GM03348 (cell line): ENCODE results near the gene INF2.

Experiments used
- DNase-seq: peaks from one replicate; pipeline ENCODE4 v3.0.0; 2012; ENCODE audit warnings: low spot score

Gene INF2

DNA sequence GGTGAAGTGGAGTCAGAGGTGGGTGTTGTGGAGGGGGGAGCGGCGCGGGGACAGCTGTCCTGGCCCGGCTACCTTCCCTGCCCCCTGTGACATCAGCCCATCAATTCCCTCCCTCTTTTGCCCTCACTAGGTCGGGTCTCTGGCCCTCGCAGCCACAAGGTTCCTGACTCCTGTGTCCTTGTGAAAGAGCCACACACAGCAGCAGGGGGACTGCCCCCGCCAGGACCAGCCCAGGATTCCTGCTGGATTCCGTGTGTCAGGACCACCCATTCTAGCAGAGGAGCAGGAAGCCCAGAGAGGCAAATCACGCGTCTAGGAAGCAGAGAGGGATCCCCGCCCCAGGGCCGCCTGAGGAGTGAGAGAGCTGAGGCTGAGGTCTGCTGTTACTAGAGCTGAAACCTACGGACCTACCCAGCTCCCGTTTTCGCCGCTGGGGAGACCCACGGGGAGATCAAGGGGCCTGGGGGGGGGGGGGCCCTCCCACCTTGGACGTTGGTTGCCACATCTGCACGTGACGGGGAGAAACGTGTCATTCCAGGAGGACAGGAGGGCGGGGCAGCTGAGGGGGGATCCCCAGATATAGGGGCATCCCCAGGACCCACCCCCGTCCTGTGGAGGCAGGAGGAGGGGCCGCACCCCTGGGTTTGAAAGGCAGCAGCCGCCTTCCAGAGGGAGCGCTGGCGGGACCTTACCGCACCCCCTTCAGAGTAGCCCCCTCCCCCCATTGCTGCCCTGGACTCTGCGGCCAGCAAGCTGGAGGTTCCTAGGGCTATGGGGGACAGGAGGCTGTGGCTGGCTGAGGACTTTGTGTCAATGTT is 12.5 kb upstream of the INF2 start:
- DNase-seq, result no peak

DNA sequence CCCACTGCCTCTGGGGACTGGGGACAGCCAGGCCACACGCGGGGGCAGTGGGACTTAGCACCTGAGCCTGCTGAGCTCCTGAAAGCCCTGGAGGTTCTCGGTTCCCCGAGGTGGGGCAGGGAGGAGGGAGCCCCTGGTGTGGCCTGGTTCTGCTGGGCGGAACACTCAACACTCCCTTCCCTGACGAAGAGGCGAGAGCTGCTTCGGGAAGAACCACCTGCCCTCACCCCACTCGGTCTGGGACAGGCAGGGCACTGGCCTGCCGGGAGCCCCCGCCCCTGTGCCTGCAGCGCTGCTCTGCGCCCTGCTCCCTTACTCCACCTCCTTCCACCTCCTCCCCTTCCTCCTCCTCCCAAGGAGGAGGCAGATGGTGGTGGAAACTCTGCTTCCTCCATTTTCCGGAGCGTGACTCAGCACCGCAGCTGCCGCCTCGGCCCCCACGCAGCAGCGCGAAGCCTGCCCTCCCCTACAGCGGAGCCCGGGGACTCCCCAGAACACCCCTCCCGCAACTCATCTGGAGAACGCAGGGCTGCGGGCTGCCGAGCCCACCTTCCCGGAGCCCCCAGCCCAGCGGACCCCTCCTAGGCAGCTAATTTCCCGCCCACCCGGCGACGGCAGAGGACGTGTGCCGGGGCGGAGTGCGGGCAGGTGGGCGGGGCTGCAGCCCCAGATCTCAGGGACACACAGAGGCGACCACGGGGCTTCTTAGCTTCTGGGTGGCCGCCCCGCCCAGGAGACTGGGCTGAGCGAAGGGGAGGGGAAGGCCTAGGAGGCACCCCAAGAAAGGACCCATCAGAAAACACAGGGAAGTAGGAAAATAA is 11.7 kb upstream of the INF2 start:
- peak; percentile 92 for DNase-seq

DNA sequence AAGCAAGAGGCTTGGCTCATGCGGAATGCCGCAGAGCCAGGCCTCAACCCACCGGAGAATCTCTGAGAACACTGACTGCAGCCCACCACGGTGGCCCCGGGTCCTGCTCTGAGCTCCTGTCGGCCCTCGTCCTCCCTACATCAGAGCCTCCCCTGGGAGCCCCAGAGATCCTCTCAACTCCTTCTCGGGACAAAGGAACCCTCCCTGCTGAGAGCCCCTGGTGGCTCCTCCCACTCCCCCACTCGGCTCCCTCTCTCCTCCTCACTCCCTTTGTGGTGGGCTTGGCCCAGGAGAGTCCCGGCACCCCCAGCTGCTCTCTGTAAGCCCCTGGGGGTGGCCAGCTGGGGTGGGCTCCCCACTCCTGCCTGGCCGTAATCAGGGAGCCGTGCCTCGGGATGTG is 11.1 kb upstream of the INF2 start:
- peak; percentile 72 for DNase-seq

DNA sequence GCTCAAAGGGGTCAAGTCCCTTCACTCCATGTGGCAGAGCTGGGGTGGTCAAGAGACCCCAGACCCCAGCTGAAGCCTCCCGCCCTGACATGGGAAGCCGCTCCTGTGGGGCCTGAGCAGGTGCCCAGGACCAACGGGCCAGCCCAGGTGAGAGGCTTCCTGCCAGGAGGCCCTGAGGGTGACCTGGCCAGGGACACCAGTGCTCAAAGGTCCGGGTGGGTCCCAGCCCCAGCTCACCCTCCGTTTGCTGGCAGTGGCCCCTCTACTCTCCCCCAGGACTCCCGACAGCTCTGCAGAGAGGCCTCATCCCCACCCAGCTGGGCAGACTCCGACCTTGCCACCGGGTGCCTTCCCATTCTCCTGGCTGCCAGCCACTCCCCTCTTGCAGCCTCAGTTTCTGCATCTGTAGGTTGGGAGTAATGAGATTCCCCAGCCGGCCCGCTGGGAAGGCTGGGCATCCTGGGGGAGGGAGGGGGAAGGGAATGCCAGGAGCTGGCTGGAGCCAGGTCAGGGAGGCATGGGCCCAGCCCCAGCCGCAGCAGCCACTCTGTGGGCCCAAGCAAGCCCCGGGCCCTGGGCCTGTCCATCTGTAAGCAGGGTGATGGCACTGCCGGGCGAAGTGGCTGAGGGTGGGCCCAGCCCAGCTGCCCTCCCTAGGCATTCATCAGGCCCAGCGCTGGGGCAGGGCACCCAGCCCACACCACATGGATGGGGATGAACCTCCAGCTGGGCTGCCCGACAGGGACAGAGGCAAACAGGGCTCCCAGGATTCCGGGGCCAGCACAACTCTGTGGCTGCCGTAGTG is 10.3 kb upstream of the INF2 start:
- DNase-seq, result no peak

DNA sequence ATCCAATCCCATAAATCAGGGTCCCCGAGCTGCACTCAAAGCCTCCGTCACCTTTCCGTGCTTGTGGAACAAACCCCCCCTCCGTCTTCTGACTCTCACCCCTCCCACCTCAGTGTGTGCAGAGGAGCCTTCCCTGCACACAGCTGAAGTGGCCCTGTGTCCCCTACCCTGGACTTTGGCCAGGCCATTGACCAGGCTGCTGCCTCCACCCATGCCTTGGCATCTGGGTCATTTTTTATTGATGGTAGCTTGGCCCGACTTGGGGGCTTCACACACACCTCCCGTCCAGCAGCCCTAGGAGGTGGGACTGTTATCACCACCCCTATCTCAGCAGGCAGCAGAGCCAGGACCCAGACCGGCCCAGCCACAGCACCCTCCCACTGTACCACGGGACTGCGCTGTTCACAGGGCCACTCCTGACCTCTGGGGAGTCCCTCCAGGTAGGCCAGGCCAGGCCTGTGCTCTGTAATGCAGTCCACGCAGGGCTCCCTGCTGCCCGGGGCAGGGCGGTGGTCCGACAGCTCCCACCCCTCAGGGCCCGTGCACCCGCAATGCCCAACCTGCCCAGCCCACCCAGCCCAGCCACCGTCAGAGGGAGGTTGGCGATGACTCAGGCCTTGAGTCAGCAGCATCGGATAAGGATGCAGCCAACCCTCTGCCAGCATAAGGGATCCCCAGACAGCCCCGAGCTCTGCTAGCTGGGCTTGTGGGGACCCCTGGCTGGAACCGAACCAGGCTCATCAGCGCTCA is 9.2 kb upstream of the INF2 start:
- peak; percentile 89 for DNase-seq

DNA sequence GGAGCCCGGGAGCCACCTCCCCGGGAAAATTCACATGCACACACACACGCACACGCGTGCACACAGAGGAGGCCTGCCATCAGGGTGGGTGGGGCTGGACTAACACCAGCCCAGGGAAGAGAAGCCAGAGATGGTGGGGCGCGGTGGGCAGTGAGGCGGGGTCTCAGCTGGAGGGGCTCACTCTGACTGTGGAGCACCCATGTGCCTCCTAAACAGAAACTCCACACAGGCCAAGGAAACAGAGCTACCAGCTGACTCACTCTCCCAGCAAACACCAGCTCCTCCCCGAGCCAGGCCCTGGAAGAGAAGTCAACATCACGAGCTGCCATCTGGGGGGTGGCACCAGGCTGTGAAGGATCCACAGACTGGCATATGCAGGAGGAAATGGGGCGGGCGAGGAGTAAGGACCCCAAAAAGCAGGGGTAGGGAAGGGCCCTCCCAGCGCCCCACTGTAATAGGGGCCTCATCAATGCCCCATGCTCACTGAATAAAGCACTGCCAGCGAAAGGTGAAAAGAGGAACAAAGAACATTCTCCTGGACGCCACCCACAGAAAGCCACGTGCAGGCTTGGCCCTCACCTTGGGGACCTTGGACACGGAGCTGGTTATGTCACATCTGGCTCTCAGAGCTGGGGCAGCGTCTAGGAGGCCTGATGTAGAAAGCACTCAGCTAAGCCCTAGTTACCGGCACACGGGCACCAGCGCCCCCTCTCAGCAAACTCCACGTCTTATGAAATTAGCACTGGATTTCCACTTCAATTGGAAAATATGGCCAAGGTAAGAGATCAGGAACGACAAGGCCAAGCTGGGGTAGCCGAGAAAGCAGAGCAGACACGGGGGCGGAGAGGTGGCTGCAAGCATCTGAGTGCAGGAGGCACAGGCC is 8.4 kb upstream of the INF2 start:
- peak; percentile 87 for DNase-seq

DNA sequence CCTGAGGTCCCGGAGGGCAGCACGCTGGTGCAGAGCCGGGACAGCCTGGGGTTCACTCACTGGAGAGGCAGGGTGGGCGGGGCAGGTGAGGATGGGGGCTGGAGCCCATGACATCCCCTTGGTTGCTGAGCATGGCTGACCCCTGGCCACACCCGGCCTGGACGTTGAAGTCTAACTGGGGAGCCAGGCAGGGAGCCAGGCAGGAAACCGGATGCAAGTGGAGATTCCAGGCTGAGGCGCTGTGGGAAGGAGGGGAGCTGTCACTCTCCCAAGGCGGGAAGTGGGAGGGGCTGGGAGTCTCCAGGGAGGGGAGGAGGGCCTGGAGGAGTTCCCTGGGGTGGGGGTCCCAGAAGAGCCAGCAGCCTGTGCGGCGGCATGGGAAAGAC is 7.7 kb upstream of the INF2 start:
- peak; percentile 95 for DNase-seq

DNA sequence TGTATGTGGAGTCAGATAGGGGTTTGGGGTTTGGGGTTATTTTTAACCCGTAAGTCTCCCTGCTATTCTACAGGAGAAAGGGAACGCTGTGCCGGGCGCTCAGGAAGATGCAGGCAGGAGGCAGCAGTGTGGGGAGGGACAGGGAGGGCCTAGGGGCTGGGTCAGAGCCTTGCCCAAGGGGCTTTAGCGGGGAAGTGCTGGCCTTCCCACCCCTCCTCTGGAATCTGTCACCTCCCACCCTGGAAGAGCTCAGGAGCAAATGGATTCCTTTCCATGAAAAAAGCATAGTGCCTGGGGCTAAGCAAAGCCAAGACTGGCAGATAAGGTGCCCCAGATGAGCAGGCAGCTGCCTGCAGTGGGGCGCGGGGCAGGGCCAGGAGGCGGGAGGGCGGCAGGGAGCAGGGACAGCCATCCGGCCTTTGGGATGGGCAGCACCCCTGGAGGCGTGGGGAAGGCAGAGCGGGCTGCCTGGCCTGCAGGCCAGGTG is 7.3 kb upstream of the INF2 start:
- DNase-seq, result no peak

DNA sequence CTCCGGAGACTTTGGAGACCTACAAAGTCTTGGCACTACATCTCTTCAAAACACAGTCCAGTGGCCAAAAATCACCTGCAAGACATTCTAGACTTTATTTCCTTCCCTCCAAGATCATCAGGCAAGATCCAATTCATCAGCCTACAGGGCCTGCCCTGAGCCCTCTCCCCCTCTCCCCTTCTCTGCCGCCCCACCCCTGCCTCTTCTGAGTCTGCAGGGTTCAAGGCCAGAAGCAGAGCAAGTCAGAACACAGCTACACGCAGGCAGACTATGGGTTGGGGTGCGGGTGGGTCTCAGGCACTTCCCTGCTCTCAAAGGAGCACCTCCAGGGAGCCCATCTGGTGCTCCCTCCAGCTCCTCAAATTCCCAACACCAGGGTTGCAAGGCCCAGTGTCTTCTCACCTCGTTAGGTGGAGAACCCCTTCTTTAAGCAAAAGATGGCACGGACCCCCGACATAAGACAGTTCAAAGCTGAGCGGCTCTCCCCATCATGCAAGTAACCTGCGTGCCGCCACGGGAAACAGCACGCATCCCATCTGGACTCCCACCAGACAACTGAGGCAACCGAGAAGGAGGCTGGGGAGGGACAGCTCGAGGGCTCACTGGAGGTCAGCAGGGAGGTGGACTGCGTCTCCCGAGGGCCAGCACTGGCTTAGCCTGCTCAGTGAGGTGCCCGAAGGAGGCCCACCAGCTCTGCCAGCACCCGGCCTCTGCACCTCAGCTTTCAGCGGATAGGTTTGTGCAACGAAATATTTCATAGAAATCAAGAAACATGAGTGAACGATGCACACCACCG is 5.6 kb upstream of the INF2 start:
- DNase-seq, result no peak

DNA sequence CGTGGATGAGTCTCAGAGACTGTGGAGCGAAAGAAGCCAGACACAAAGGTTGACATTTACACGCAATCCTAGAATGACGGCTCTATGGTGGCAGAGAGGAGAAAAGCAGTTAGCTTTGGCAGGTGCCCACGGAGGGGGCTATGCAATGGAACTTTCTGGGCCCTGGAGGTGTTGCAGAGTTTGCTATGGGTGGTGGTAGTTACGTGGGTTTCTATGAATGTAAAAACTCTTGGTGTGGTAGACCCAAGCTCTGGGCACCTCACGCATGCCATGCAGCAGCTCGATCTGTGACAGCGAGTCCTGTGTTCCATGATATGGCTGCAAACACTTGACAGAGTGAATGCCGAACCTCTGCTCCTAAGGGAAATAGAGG is 5.0 kb upstream of the INF2 start:
- no peak for DNase-seq

DNA sequence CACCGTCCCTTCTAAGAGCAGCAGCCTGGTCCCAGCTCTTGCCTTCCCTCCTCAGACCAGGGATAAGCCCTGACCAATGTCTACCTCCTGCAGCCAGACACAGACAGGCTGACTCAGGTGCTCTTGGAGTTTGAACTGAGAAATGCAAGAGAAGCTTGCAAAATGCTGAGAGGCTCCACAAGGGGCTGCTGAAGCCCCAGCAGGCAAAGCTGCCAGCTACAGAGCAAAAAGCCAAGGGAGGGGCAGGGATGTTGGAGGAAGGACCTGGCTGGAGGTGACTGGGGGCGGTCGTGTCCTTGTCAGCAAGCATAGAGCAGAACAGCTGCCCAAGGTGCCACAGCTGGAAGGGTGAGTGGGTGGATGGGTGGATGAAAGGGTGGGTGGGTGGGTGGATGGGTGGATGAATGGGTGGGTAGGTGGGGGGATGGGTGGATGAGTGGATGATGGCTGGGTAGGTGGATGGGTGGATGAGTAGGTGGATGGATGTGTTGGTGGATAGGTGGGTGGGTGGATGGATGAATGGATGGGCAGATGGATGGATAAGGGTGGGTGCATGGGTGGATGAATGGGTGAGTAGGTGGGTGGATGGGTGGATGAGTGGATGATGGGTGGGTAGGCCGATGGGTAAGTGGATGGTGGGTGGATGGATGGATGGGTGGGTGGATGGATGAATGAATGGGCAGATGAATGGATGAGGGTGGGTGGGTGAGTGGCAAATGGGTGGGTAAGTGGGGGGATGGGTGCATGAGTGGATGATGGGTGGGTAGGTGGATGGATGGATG is 4.0 kb upstream of the INF2 start:
- no peak for DNase-seq

DNA sequence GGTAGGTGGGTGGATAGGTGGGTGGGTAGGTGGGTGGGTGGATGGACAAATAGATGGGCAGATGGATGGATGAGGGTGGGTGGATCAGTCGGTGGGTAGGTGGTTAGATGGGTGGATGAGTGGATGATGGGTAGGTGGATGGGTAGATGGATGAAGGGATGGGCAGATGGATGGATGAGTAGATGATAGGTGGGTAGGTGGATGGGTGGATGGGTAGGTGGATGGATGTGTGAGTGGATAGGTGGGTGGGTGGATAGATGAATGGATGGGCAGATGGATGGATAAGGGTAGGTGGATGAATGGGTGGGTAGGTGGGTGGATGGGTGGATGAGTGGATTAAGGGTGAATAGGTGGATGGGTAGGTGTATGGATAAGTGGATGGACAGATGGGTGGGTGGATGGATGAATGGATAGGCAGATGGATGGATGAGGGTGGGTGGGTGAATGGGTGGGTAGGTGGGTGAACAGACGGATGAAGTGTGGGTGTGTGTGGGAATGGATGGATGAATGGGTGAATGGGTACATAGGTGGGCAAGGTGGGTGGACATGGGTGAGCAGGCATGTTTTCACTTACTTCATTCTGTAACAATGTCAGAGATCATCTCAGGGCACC is 3.3 kb upstream of the INF2 start:
- no peak for DNase-seq

DNA sequence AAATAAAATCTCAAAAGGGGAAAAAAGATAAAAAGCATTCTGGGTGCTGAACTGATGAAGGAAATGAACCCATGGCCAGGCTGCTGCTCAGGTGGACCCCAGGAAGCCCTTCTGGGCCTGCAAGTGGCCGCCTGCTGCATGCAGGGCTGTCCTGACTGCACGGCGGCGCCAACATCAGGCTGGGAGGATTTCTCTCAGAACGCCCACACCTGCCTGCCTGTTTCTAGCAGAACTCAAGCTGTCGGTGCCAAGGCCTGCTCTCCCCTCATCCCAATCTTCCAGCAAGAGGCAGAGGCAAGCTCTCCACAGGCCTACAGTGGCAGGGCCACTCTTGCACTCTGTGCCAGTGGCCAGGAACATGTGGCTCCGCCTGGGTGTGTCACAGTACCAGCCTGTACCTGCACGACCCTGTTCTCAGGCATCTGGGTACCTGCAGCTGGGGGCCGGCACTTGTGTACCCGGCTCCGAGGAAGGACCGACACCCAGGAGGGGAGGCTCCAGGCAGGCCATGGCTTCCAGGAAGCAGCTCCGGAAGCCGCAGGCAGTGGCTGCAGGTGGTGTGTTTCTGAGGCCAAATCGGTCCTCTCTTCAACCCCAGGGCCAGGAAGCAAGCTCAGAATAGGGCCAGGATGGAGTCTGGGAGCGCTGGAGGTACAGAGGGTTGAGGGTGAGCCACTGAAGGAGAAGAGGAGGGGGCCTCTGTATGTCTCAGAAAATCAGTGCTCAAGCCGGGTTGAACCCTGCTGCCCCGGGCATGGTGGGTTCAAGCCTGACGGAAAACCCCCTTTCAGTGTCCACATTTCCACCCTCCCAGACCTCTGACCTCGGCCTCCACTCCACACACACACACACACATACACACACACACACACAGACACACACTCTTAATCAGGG is 2.5 kb upstream of the INF2 start:
- no peak for DNase-seq

DNA sequence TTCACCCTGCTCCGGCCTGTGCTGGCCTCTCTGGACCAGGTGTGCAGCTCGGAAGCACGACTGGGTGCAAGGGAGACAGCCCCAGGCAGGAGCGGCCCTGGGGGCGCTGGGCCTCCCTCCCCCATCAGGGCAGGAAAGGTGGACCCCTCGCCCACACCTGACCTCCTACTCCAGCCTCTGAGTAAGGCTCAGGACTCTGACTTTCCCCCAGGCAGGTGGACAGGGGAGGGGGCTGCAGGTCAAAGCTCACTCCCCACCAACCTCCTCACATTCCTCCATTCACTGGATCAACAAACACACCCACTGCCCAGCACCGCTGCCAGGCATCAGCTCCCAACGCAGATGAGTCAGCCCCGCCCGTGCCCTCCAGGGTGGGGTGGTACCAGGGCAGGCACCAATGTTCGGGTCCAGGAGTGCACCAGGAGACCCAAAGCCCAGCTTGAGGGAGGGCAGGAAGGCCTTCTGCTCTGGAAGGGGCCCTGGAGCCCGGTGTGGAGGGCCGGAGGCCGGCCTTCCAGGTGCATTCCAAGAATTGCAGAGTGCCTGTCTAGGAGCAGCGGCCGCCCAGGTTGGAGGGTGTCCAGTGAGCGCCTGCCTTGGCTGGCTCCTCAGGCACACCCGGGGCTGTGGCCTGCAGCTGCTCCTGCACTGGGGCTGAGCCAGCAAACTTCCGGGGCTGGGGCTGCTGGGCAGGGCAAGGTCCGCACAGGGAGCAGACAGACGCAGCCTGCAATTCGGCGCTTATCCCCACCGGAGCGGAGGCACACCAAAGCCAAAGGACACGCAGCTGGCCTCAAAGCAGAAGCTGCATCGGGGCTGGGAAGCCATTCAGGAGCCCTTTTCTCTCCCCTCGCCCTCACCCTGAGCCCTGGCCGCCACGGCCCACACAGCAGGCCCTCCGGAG is 1.6 kb upstream of the INF2 start:
- DNase-seq, result no peak

DNA sequence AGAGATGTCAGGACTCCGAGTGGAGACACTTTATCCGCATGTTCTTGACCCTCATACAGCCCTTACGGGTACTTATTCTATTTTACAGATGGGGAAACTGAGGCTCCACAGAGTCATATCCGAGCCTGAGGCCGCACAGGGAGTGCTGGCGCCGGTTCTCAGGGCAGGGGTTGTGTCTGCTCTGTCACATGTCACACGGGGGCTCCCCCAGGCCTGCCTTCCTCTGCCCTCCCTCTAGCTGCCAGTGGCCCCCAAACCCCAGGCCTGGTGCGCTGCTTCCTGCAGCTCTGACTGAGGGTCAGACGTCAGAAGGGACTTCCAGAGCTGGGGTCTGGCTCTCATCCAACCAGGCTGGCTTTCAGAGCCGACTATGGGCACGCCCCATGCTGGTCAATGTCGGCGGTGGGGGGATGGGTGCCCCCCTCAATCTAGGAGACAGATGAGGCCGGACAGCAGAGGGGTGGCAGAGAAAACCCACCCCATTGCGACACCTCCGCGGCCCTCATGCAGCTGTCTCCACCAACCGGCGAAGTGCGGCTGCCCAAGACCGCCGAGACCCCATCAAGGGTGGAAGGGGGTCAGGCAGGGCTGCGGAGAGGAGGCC is 811 bp upstream of the INF2 start:
- DNase-seq, result no peak
